KMS-11 (cell line): ENCODE data around the gene PM20D1.
A peak's percentile ranks its signal among the peaks of the same experiment; 100 is the strongest.

ENCODE experiments used
- H2AFZ ChIP-seq: fragments of 200-600 bp; sonication (generic); 2 replicates; pipeline ENCODE4 v1.6.1; 2016; ENCODE audit warnings: antibody characterized with exemption, mixed run types, low read depth
- H3K27ac ChIP-seq: fragments of 200-600 bp; sonication (generic); 2 replicates; pipeline ENCODE4 v1.6.1; 2016; ENCODE audit warnings: mild to moderate bottlenecking, mixed run types
- H3K27me3 ChIP-seq: fragments of 200-600 bp; sonication (generic); 2 replicates; pipeline ENCODE4 v1.6.1; 2017; ENCODE audit warnings: mild to moderate bottlenecking, low read depth, mixed run types, moderate library complexity; ENCODE audit not compliant: insufficient read depth
- H3K36me3 ChIP-seq: fragments of 200-600 bp; sonication (generic); 2 replicates; pipeline ENCODE4 v1.6.1; 2017; ENCODE audit warnings: mild to moderate bottlenecking, mixed run types; ENCODE audit not compliant: insufficient read depth
- H3K4me1 ChIP-seq: fragments of 200-600 bp; sonication (generic); 2 replicates; pipeline ENCODE4 v1.6.1; 2016; ENCODE audit warnings: mild to moderate bottlenecking, low read depth, mixed run types; ENCODE audit not compliant: poor library complexity, severe bottlenecking
- H3K4me2 ChIP-seq: fragments of 200-600 bp; sonication (generic); 2 replicates; pipeline ENCODE4 v1.7.0; 2016; ENCODE audit warnings: mild to moderate bottlenecking, mixed run types
- H3K4me3 ChIP-seq: fragments of 200-600 bp; sonication (generic); IDR thresholded peaks from 2 replicates; pipeline ENCODE4 v1.6.1; 2017; ENCODE audit warnings: low read depth, low read length, mixed read lengths; ENCODE audit not compliant: insufficient read depth
- H3K79me2 ChIP-seq: fragments of 200-600 bp; sonication (generic); 2 replicates; pipeline ENCODE4 v1.6.1; 2016; ENCODE audit warnings: low read depth, mixed run types; ENCODE audit not compliant: insufficient read depth
- H3K9ac ChIP-seq: fragments of 200-600 bp; sonication (generic); 2 replicates; pipeline ENCODE4 v1.6.1; 2016; ENCODE audit warnings: mild to moderate bottlenecking, mixed run types
- H4K20me1 ChIP-seq: fragments of 200-600 bp; sonication (generic); 2 replicates; pipeline ENCODE4 v1.6.1; 2016; ENCODE audit warnings: mild to moderate bottlenecking, mixed run types; ENCODE audit not compliant: insufficient read depth
- TF ChIP-seq, protein P1 (sequence below): fragments of 200-600 bp; sonication (generic); conservative IDR thresholded peaks from 2 replicates; pipeline ENCODE4 v1.6.1; 2017; ENCODE audit warnings: low read depth, mild to moderate bottlenecking, antibody characterized with exemption, low read length, moderate library complexity, mixed read lengths

Gene PM20D1

DNA sequence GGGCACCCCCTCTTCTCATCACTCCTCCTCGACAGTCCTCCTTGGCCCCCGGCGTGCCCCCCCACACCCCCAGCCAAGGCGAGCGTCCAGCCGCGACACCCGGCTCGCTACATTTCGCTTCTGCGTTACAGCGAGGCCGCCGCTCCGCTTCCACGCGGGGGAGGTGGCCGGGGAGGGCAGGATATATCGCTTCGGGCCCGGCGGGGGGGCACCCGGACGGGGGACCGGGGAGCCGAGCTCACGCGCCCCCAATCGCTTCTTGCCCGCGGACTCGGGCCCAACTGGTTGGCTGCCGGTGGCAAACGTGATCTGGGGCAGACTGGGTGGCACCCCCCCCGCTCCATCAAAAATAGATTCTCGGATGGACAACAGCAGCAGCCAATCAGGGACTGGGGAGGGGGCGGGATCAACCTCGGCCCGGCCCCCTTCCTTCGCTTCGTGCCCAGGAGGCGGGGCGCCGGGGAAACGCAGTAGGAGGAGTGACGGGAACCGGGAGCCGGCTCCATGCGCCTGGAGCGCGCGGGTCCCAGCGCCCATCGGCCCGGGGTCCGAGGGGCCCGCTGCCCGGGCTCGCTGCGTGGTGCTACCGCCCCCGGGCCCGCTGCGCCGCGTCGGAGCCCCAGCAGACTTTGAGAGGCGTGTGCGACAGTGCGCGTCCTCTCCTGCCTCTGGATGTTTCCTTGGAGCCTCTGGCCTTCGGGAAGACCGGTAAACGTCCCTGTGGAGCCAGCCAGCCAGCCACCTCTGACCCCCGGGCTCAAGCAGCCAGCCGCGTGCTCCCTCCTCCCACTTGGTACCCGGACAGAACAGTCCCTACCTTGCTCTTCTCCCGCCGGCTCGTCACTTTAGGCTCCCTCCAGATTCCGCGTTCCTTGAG, 36.8 kb downstream of the PM20D1 start, which contains the start of gene SLC41A1:
SLC41A1 (minus strand) TSS at position 321 of the 877 bp plus-strand sequence. CDS start 2,757 bp downstream, outside the sequence.
- peaks cover 3% of the 10 kb centered on the region; the same call in 1 of the 2 replicates for H3K36me3 ChIP-seq
- no peaks in the 10 kb centered on the region; the same call in 1 of the 2 replicates for H3K27me3 ChIP-seq
- no peaks in the 10 kb centered on the region for H3K79me2 ChIP-seq
- peak within 1 kb of the TSS; percentile 96 for H3K4me3 ChIP-seq
- H3K4me1 ChIP-seq = peaks cover 5% of the 10 kb centered on the region
- H4K20me1 ChIP-seq = no peaks in the 10 kb centered on the region
- TF ChIP-seq, protein P1, sequence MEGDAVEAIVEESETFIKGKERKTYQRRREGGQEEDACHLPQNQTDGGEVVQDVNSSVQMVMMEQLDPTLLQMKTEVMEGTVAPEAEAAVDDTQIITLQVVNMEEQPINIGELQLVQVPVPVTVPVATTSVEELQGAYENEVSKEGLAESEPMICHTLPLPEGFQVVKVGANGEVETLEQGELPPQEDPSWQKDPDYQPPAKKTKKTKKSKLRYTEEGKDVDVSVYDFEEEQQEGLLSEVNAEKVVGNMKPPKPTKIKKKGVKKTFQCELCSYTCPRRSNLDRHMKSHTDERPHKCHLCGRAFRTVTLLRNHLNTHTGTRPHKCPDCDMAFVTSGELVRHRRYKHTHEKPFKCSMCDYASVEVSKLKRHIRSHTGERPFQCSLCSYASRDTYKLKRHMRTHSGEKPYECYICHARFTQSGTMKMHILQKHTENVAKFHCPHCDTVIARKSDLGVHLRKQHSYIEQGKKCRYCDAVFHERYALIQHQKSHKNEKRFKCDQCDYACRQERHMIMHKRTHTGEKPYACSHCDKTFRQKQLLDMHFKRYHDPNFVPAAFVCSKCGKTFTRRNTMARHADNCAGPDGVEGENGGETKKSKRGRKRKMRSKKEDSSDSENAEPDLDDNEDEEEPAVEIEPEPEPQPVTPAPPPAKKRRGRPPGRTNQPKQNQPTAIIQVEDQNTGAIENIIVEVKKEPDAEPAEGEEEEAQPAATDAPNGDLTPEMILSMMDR = no peak
- peak within 1 kb of the TSS; percentile 69 for H3K9ac ChIP-seq
- H2AFZ ChIP-seq = peak within 1 kb of the TSS; percentile 91
- H3K27ac ChIP-seq = no peak within 1 kb of the TSS
- peak within 1 kb of the TSS; percentile 88 for H3K4me2 ChIP-seq

DNA sequence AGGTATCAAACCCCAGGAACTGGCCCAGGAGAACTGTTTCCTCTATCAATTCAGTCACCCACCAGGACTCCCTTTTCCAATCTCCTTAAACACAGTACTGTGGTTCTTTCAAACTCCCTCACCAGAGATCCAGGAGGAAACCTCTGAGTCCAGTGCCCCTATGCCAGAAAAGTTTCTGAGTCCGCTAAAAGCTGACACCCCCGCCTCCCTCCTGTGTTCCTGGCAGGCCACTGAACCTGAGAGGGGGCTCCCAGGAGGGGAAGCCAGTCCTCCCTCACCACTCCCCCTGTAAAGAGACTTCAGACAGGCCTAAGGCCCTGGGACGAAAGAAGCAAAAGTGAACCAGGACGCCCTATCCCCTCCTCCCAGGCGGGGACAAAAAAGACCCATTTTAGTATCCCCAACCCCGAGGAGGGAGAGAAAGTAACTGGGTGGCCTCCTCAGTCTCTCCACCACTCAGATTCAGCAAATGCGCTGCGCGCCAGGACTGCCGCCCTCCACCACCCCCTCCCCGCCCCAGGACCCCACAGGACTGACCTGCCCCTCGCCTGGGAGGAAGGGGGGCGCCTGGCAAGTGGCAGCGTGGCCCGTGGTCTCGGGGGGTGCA, 37.6 kb downstream of the PM20D1 start:
- TF ChIP-seq, protein P1 = no peak
- H4K20me1 ChIP-seq = no peaks in the 10 kb centered on the region
- peaks cover 3% of the 10 kb centered on the region; the same call in 1 of the 2 replicates for H3K36me3 ChIP-seq
- H3K27ac ChIP-seq = no peak overlapping the region
- peaks cover 5% of the 10 kb centered on the region for H3K4me1 ChIP-seq
- peak overlapping the region; percentile 88 for H3K4me2 ChIP-seq
- H3K79me2 ChIP-seq = no peaks in the 10 kb centered on the region
- H3K4me3 ChIP-seq = peak overlapping the region; percentile 96
- no peaks in the 10 kb centered on the region; the same call in 1 of the 2 replicates for H3K27me3 ChIP-seq
- peak overlapping the region; percentile 69 for H3K9ac ChIP-seq
- H2AFZ ChIP-seq = peak overlapping the region; percentile 91

DNA sequence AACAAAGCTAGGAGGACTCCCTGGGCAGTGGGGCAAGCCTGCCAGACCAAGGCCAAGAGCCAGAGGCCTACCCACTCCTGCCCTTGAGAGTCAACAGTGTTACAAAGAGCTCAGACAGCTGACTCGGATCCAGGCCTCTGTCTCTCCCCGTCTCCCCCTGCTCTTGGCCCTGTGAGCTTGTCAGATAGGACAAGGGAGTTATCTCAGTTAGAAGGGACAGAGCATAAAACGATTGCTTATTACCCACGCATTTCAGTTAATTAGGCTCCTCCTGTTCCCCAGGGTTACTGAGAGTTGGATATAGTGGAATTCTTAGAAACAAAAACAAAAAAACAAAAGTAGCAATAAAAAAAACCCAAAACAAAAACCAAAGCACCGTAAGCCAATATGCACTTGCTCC, 38.3 kb downstream of the PM20D1 start:
- H3K27ac ChIP-seq = no peak overlapping the region
- H4K20me1 ChIP-seq = no peaks in the 10 kb centered on the region
- TF ChIP-seq, protein P1 = no peak
- H3K4me1 ChIP-seq = peaks cover 5% of the 10 kb centered on the region
- no peak overlapping the region for H3K9ac ChIP-seq
- H3K4me2 ChIP-seq = peak overlapping the region; percentile 88
- no peak overlapping the region for H2AFZ ChIP-seq
- no peaks in the 10 kb centered on the region for H3K79me2 ChIP-seq
- no peak overlapping the region for H3K4me3 ChIP-seq
- no peaks in the 10 kb centered on the region; the same call in 1 of the 2 replicates for H3K27me3 ChIP-seq
- peaks cover 3% of the 10 kb centered on the region; the same call in 1 of the 2 replicates for H3K36me3 ChIP-seq

DNA sequence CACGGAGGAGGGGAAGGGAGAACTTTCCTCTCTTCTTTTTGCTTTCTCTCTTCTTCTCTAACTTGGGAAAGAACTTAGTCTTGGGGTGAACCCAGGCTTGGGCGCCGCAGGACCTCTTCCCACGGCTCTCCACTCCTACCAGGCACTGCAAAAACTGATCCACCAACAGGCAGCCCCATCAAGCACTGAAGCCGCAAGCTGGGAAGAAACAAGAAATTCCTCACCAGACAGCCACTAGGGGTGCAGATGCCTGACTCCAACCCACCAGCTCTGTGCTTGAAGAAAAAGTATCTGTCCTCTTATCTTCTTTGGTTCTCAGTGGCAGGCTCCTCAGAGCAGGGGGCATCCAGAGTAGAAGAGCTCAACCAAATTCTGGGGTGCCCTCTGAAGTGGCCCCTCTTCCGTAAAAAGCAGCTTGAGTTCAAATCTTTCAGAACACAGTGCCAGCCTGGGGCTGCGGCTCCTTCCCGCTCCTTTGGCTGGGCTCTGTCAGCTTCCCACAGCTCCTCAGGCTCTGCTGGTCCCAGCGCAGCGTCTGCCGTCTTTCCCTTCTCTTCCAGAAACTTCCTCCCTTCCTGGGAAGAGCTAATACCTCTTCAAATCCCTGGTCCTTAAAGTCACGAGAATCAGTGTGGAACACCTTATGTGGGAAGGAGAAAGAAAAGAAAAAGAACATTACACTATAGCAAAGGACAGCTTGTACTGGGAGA, 39.3 kb downstream of the PM20D1 start:
- H4K20me1 ChIP-seq = no peaks in the 10 kb centered on the region
- H3K9ac ChIP-seq = no peak overlapping the region
- no peak overlapping the region for H3K4me2 ChIP-seq

More for the DNA sequence above, 39.3 kb downstream of the PM20D1 start:
- no peak overlapping the region for H3K4me3 ChIP-seq
- H3K79me2 ChIP-seq = no peaks in the 10 kb centered on the region
- TF ChIP-seq, protein P1 = peak; percentile 29; the same call in 1 of the 2 replicates
- no peak overlapping the region for H2AFZ ChIP-seq
- peaks cover 5% of the 10 kb centered on the region for H3K4me1 ChIP-seq
- H3K27ac ChIP-seq = no peak overlapping the region
- no peaks in the 10 kb centered on the region; the same call in 1 of the 2 replicates for H3K27me3 ChIP-seq
- H3K36me3 ChIP-seq = peaks cover 3% of the 10 kb centered on the region; the same call in 1 of the 2 replicates
